AG04449 (cell line): ENCODE data around the gene TANGO6.
A peak's percentile ranks its signal among the peaks of the same experiment; 100 is the strongest.
"Not testable (repeated sequence)": the region's sequence is repeated elsewhere in the genome, so short reads cannot be mapped to it uniquely, and the experiment has no call there.

ENCODE experiments used
- CTCF ChIA-PET: fragments of 350-600 bp; formaldehyde crosslinking; extraction: SDS; loops from one replicate; lab custom pipeline; 2021; ENCODE audit warnings: antibody characterized with exemption; lab: Yijun Ruan, JAX
- POLR2A ChIA-PET: fragments of 400-600, 350-600 bp; formaldehyde crosslinking; extraction: SDS; loops from one replicate; lab custom pipeline; 2020; ENCODE audit warnings: antibody characterized with exemption, inconsistent platforms; lab: Yijun Ruan, JAX
- DNase-seq: peaks from one replicate; pipeline ENCODE4 v3.0.0-alpha.2; 2010; ENCODE audit warnings: low read depth, low spot score
- H3K4me3 ChIP-seq: 2 replicates; pipeline ENCODE4 v1.5.1; 2011; ENCODE audit warnings: low read depth, mild to moderate bottlenecking, control low read depth, low read length
- TF ChIP-seq, protein P1 (sequence below): IDR thresholded peaks from one replicate; pipeline ENCODE4 v1.5.1; 2011; ENCODE audit warnings: mild to moderate bottlenecking, moderate library complexity, low read length, control low read depth, inconsistent platforms; ENCODE audit not compliant: insufficient read depth; ENCODE audit errors: missing control alignments

TANGO6 gene

DNA sequence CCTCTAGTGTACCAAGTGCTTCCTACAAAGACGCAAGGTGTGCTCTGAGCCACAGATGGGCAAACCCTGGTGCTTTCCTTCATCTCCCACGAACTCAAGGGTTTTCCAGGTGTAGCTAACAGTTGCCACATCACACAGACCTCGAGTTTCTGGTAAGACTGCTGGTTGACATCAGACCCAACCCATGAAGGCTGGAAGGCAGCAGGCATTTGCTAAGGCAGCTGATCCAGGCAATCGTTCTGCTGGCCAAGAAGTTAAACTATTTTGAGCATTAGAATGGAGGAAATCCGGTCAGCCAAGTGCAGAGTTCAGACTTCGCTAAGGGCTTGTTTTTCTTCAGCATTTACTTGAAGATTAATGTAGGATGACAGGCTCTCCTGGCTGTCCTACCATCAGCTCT lies 273.6 kb downstream of the TANGO6 start:
- no peak for DNase-seq
- POLR2A ChIA-PET: no interaction called here
- no peak overlapping the region for H3K4me3 ChIP-seq
- TF ChIP-seq, protein P1, sequence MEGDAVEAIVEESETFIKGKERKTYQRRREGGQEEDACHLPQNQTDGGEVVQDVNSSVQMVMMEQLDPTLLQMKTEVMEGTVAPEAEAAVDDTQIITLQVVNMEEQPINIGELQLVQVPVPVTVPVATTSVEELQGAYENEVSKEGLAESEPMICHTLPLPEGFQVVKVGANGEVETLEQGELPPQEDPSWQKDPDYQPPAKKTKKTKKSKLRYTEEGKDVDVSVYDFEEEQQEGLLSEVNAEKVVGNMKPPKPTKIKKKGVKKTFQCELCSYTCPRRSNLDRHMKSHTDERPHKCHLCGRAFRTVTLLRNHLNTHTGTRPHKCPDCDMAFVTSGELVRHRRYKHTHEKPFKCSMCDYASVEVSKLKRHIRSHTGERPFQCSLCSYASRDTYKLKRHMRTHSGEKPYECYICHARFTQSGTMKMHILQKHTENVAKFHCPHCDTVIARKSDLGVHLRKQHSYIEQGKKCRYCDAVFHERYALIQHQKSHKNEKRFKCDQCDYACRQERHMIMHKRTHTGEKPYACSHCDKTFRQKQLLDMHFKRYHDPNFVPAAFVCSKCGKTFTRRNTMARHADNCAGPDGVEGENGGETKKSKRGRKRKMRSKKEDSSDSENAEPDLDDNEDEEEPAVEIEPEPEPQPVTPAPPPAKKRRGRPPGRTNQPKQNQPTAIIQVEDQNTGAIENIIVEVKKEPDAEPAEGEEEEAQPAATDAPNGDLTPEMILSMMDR: no peak
- CTCF ChIA-PET: interaction anchor here (0.8 to 16.2 kb wide), 7 partner anchors 11 to 526 kb away, joined by 3 to 303 read pairs (median 4); partner anchors contain the start of genes HAS3 and TANGO6

DNA sequence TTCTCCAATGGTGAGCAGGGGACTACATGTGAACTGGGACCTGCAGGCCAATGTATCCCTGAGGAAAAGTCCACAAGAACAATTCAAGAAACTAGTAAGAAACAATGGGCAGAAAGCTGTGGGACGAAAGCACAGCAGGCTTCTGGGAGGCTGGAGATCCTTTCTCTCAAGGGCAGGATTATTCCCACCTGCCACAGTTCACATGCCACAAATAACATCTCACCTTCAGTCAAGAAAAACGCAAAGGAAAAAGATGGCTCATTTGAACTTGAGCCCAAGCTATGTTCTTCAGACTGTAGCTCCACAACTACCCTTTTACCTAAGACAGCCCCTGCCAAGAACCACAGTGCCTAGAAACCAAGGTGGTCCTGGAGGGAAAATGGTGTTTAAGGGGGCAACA lies 275.1 kb downstream of the TANGO6 start:
- ChIA-PET CTCF (interaction anchor here (0.7 to 16.2 kb wide), 8 partner anchors 7 to 271 kb away, joined by 3 to 303 read pairs (median 4); partner anchors contain the start of genes HAS3 and TANGO6), POLR2A (no interaction called here)
- TF ChIP-seq, protein P1: no peak
- H3K4me3 ChIP-seq: no peak overlapping the region
- no peak for DNase-seq

DNA sequence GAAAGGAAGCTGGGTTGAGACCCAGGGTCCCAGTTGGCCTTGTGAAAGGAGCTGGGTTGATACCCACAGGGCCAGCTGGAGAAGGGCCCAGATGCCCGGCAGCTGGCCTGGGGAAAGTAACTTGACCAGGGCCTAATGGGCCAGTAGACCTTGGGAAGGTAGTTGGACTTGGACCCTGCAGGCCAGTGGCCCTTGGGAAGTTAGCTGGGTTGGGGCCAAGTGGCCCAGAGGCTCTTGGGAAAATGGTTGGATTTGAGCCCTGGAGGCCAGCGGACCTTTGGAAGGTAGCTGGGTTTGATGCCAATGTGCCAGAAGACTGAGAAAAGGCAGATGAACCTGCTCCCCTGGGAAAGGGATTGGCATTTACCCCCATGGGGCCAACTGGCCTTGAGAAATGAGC lies 275.7 kb downstream of the TANGO6 start:
- no peak overlapping the region for H3K4me3 ChIP-seq
- TF ChIP-seq, protein P1: no peak
- ChIA-PET POLR2A (no interaction called here), CTCF (interaction anchor here (0.7 to 16.2 kb wide), 7 partner anchors 7 to 528 kb away, joined by 3 to 303 read pairs (median 4); partner anchors contain the start of gene TANGO6)
- DNase-seq: no peak

DNA sequence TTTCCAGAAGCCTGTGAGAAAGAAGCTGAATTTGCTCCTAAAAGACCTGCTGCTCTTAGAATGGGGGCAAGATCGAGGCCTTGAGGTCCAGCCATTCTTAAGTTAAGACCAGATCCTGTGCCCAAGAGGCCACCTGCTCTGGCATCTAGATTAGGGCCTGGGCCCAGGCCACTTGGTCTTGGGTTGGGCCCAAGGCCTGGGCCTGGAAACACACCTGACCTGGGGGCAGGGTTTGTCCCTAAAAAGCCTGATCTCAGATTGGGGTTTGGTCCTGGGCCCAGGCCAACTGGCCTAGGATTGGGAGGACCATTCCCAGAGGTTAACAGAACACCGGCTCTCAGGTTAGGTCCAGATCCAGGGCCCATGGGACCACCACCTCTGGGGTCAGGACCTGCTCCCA lies 276.2 kb downstream of the TANGO6 start:
- ChIA-PET POLR2A (no interaction called here), CTCF (interaction anchor here (0.8 to 16.2 kb wide), 4 partner anchors 8 to 529 kb away, joined by 3 to 303 read pairs (median 82); partner anchors contain the start of gene TANGO6)
- H3K4me3 ChIP-seq: no peak overlapping the region
- TF ChIP-seq, protein P1: no peak
- DNase-seq: no peak

DNA sequence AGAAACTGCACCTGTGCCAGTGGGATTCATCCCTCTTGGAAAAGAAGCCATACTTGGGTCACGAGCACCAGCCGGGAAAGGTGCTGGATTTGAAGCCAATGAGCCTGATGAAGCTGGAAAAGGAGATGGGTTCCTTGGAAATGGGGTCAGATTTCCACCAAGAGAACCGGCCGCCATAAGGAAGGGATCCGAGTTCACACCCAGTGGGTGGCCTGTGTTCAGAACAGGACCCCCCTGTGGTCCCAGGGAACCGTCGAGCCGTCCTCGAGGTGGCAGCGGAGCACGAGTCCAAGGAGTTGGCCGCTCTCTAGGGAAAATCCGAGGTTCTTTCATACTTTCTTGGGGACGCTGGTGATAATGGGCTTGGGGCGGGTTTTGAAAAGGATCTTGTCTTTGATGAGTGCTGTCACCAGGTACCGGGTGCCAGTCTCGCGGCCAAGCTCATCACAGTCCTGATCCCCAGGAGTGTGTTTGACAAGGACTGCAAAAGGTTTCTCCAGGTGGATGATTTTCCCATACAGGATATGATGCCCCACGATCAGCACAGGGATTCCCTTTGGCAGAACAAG lies 276.8 kb downstream of the TANGO6 start:
- TF ChIP-seq, protein P1: no peak
- DNase-seq: no peak
- H3K4me3 ChIP-seq: no peak overlapping the region
- ChIA-PET POLR2A (no interaction called here), CTCF (interaction anchor here (0.7 to 16.2 kb wide), 7 partner anchors 8 to 530 kb away, joined by 3 to 303 read pairs (median 10); partner anchors contain the start of gene TANGO6)

DNA sequence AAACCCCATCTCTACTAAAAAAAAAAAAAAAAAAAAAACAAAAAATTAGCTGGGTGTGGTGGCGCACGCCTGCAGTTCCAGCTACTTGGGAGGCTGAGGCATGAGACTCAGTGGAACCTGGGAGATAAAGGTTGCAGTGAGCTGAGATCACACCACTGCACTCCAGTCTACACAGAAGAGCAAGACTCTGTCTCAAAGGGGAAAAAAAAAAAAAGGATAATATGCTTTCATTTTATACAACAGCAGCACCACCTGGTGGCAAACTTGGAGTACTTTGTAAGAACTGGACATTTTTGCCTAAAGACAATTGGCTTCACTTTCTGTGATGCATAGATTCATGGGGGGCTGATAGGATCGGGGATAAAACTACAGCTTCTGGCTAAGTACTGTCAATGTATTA lies 280.6 kb downstream of the TANGO6 start:
- DNase-seq: no peak
- POLR2A ChIA-PET: interaction anchor here (0.6 kb wide), 1 partner anchor 138 kb away, joined by 4 read pairs; no protein-coding TSS in a partner anchor
- no peak overlapping the region for H3K4me3 ChIP-seq
- CTCF ChIA-PET: interaction anchor here (0.6 to 16.2 kb wide), 49 partner anchors 10 to 608 kb away, joined by 3 to 303 read pairs (median 4); partner anchors contain the start of genes CHTF8, HAS3, TANGO6 and UTP4
- TF ChIP-seq, protein P1: peak; percentile 52

DNA sequence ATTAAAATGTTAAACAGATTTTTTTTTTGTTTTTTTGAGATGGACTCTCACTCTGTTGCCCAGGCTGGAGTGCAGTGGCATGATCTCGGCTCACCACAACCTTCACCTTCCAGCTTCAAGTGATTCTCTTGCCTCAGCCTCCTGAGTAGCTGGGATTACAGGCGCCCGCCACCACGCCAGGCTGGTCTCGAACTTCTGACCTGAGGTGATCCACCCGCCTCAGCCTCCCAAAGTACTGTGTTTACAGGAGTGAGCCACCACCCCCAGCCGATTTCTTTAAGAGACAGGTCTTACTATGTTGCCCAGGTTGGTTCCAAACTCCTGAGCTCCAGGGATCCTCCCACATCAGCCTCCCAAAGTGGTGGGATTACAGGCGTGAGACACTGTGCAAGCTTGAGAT lies 281.1 kb downstream of the TANGO6 start:
- CTCF ChIA-PET: interaction anchor here (0.6 to 16.2 kb wide), 46 partner anchors 9 to 609 kb away, joined by 3 to 303 read pairs (median 5); partner anchors contain the start of genes CHTF8, HAS3, TANGO6 and UTP4
- POLR2A ChIA-PET: interaction anchor here (0.6 to 1.1 kb wide), 2 partner anchors 138 to 277 kb away, joined by 4 to 5 read pairs; no protein-coding TSS in a partner anchor
- not testable (repeated sequence) for H3K4me3 ChIP-seq, DNase-seq

DNA sequence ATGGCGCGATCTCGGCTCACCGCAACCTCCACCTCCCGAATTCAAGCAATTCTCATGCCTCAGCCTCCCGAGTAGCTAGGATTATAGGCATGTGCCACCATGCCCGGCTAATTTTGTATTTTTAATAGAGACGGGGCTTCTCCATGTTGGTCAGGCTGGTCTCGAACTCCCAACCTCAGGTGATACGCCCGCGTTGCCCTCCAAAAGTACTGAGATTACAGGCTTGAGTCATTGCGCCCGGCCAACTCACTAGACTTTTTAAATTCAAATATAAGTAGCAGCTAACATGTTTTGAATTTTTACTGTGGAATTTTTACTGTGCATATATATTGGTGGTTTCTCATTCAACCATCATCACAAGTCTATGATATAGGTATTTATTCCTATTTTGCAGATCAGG lies 281.6 kb downstream of the TANGO6 start:
- not testable (repeated sequence) for H3K4me3 ChIP-seq, DNase-seq
- POLR2A ChIA-PET: interaction anchor here (1.1 kb wide), 1 partner anchor 278 kb away, joined by 5 read pairs; no protein-coding TSS in a partner anchor
- CTCF ChIA-PET: interaction anchor here (0.9 to 16.2 kb wide), 27 partner anchors 11 to 604 kb away, joined by 3 to 303 read pairs (median 7); partner anchors contain the start of gene TANGO6
